Activated CD8-positive, alpha-beta memory T cell treated with anti-CD3 and anti-CD28 coated beads for 36 hours (primary cell): ENCODE measurements around the gene ARHGAP26. TPM values are rescaled to one million over a fixed set of nuclear protein-coding genes. Genes with fewer than 3 reads are reported as not detected.

Experiments used
- CTCF ChIA-PET: fragments of 350-600 bp; sonication (Branson Sonifier 250); formaldehyde crosslinking; loops from one replicate; lab custom pipeline; 2021; ENCODE audit warnings: antibody characterized with exemption; lab: Charles Lee
- POLR2A ChIA-PET: fragments of 350-600 bp; sonication (Branson Sonifier 250); formaldehyde crosslinking; loops from one replicate; lab custom pipeline; 2021; ENCODE audit warnings: antibody characterized with exemption; lab: Charles Lee
- total RNA-seq, 2 experiments: library from RNA; stranded (reverse); gene quantifications; one replicate each; pipeline ENCODE4 v1.2.3, GENCODE V29; 2021

Gene ARHGAP26
- total RNA-seq, 2 experiments from 2014 or later = 15.6 to 15.7 TPM

DNA sequence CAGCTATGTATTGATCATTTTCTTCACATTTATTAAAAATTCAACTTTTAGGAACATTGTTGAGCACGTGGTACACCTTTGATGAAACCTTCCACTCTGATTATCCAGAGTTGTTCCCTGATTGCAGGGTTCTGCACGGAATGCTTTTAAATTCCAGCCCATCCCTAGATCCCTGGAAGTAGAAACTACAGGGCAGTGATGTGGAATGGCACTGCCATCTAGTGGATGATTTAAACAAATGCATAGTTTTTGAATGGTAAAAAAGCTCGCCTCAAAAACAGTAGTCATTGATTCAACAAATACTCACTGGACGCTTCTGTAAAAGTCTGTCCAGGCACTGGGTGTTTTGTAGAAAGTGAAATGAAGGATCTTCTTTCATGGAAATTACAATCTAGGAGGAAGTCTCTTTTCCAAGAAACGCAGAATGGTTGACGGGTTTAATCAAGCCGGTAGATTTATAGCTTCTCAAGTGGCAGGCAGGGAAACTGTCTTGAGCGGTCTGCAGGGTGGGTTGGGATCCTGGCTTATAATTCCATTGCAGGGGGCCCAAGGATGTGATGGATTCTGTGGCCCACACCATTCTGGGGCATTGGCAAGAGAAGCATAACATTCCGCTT lies 118.4 kb downstream of the ARHGAP26 start:
- POLR2A ChIA-PET = no interaction called here
- CTCF ChIA-PET = interaction anchor here (0.6 to 2.5 kb wide), 15 partner anchors 8 to 191 kb away, joined by 3 to 33 read pairs (median 6); partner anchors contain the start of gene ARHGAP26

DNA sequence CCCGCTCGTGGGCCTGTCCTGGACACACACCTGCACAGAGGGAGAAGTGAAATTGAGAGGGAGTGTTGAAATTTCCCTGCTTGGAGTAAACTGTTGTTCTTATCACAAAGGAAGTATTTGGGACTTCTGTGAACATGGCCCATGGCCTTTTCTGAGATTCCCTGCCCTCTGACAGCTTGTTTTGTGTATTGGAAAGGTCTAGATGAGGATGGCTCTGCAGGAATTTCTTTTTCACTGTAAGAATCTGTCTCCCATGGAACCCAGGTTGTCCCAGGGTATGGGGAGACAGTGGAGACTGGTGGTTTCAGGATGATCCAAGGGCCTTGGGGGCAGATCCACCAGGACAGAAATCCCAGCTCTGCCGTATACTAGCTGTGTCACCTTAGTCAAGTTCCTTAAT lies 121.8 kb downstream of the ARHGAP26 start:
- CTCF ChIA-PET = interaction anchor here (1.1 to 1.7 kb wide), 3 partner anchors 175 to 935 kb away, joined by 3 to 6 read pairs (median 4); no protein-coding TSS in a partner anchor
- POLR2A ChIA-PET = no interaction called here

DNA sequence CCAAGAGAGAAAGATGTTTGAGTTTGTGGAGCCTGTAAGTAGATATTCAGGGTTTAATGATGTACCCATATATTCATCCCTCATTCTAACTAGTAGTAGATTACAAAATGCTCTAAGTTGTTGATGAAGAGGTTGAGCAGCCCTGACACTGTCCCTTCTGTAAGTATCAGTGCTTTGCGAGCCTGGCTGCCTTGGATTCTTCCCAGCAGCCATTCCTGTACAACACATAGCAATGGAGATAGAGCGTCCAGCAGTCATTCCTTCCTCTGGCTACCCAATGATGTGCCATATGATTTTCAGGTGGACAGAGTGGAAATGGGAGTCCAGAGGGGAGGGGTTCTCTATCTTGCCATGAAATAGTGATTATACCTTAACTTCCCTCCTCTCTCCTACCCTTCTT lies 124.1 kb downstream of the ARHGAP26 start:
- ChIA-PET POLR2A (no interaction called here), CTCF (no interaction called here)

DNA sequence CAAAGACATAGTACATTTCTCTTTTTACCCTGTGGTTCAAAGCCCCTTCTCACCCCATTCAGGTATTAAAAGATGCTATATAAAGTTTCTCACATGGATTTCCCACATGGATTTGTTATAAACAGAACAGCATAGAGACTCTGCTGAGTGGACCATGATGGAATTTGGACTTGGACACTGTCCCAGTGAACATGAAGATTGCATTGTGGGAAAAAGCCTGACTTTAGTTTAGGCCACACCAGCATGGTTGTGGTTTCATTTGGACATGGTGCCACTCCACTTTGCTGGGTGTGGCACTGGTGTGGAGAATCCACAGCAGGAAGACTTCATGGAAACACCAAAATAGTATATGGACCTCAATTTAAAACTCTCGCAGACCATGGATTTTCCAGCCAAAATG lies 124.6 kb downstream of the ARHGAP26 start:
- CTCF ChIA-PET = no interaction called here
- POLR2A ChIA-PET = no interaction called here

DNA sequence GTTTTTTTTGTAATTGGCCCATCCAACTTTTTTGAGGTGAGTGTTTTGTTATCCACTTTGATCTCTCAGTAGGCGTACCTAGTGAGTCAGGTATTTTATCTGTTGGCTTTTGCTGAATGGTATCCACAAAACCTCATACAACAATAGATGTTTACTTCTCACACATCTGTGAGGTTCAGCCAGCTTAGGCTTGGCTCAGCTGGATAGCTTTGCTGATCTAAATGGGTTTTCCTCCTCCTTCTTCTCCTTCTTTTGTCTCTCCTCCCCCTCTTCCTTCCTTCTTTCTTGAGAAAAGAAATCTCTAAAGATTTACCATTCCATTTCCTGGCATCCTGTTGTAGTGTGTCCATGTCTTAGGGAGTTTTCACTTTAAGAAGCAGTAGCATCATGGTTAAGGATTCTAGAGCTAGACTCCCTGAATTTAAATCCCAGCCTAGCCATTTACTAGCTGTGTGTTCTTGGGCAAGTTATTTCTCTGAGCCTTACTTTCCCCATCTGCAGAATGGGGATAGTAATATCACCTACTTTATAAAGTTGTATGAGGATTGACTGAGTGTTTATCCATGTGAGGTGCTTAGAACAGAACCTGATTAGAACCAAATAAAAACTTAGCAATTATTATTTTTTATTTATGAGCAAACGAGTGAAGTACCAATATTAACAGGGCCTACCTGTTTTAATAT lies 126.3 kb downstream of the ARHGAP26 start:
- ChIA-PET CTCF (no interaction called here), POLR2A (no interaction called here)

DNA sequence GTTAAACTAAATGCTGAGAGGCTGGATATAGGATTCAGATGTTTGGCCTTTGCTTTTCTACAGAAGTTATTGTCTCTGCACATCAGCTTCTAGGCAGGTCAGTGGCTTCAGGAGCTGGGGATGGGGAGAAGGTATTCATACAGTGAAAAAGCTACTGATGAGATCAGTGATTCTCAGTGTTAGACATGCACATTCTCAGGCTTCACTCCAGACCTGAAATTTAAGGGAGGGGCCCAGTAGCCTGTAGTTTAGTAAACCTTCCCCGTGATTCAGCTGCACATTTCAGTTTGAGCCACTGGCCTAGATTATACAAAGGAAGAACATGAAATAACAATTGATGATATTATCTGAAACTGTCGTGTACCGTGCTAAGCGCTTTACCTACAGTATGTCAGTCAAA lies 127.2 kb downstream of the ARHGAP26 start:
- ChIA-PET CTCF (interaction anchor here (1.1 to 2.1 kb wide), 2 partner anchors 9 to 184 kb away, joined by 3 to 9 read pairs; no protein-coding TSS in a partner anchor), POLR2A (no interaction called here)

DNA sequence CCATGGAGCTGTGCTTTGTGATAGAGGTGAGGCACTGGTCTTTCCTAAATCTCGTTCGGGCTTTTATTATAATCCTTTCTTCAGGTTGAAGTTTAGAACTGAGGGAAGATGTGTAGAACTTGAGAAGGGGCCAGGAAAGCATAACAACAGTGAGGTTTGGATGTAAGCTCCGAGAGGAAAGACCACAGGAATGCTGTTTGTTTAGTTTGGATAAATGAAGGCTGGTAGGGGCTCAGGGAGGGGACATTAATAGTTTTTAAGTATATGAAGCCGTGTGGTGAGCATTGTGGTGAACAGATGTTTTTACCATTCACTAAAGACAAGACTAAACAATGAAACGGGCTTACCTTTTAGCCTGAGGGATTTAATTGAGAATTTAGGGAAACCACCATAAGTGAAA lies 130.8 kb downstream of the ARHGAP26 start:
- CTCF ChIA-PET = no interaction called here
- POLR2A ChIA-PET = no interaction called here

DNA sequence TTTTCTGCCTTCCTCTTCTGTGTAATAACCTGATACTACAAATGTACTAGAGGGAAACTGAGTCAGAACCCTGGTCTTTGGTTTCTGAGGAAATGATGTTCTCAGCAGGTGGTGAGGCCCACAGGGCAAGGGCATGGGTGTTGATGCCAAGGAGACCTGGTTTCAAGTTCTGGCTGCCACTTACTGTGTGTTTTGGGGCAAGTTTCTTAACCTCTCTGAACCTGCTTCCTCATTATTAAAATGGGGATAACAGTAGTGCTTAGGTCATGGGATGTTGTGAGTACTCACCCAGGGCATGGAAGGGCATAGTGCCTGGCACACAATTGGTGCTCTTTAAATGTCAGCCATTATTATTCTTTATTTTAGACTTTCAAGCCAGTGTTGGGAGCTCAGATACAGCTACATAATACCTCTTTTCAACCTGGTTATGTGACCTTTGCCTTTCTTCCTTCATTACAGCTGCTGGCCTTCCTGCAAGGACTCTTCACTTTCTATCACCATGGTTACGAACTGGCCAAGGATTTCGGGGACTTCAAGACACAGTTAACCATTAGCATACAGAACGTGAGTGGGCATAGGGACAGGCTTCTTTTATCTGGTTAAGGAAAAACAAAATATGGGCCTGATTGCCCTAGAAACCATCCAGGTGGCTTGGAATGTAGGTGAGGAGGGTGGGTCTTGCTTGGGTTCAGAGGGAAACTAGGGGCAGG lies 131.5 kb downstream of the ARHGAP26 start:
- ChIA-PET CTCF (no interaction called here), POLR2A (no interaction called here)

DNA sequence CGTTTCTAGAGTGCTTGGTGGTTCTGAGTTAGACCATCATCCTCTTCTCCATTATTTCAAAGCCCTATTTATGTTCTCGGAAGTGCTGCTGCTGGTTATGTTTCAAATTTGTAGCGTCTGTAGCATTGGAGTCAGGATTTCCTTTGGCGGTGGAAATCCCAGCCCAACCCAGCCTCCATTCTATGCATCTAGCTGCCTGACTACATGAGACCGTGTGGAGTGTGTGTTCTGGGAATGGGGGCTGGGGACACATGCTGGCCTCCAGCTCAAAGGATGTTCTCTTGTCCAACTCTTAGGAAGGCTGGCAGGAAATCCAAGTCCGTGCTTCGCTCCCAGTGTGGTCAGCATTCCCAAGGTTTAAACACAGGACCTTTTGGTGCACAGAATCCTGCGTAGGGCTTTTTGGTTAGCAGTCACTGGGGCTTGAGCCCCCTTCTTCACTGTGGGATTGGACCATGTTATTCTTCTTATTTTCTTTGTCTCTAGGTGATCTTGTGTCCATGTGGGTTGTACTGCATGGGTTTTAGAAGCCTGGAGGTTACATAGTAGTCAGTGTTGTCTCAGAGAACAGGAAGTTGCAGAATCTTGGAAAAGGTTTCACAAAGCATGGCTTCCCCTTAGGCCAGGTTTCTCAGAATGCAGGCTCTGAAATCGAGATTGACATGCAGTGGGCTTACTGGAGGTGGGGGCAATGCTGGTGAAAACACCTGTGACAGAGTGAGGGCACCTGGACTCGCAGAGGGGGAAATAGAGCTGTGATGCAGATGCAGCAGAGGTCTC lies 132.2 kb downstream of the ARHGAP26 start:
- CTCF ChIA-PET = no interaction called here
- POLR2A ChIA-PET = no interaction called here

DNA sequence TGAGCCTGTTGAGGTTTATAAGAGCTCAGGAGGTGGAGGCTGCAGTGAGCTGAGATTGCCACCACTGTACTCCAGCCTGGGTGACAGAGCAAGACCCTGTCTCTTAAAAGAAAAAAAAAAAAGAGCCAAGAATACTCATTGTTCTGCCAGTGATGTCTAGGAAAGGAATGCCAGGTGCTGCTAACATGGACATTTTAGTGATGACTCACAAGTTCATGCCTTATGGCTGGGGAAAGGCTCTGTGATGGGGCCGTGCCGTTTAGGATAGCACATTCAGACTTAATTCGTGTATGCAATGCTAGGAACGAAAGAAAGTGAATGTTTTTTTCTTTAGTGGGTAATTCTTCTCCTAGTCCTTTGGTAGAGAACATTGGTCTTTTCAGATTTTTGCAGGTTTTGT lies 134.2 kb downstream of the ARHGAP26 start:
- ChIA-PET POLR2A (no interaction called here), CTCF (no interaction called here)

DNA sequence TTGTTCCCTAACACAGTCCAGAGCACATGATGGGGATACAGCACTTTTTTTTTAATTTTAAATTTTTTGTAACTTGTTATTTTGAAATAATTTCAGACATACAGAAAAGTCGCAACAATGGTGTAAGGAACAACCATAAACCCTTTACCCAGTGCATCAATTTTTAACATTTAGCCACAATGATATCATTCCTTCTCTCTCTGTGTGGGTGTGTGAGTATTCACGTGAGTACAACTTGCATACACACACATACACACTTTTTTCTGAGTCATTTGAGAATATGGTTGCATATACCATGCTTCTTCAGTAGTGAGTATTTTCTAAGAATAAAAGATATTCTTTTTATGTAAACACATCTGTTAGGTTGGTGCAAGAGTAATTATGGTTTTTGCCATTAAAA lies 135.2 kb downstream of the ARHGAP26 start:
- POLR2A ChIA-PET = no interaction called here
- CTCF ChIA-PET = no interaction called here

DNA sequence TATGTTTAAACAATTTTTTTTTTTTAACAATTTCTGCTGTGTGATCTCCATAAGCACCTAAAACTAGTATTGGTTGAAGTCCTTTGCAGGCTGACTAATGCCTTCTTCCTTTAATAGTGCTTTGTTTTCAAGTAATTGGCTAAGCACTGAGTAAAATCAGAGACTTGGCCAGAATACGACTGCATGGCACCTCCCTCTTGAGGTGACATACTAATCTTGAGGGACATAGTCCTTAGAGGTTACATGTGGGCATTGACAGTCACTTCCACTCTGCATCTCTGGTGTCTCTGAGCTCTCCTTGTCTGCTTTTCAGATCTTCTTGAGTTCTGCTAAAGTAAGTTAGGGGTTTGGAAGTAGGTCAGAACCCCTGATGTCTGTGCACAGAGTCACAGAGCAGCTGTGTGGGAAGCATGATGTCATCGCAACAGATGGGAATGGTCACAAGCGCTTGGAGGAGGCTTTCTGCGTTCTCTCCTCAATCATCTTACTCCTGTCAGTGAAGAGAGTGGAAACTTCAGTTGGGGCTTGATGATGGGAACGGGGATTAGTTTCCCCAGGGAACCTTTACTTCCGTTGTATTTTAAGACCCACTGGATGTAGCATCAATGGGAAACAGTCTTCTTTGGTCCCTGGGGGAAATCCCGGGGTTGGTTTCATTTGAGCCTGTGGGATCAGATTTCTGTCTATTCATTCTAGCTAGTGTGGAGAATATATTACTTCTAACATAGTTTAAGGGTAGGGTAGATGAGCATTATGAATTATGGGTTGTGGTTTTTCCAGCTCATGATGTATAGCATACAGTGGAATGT lies 136.9 kb downstream of the ARHGAP26 start:
- CTCF ChIA-PET = interaction anchor here (1.0 kb wide), 1 partner anchor 188 kb away, joined by 3 read pairs; no protein-coding TSS in a partner anchor
- POLR2A ChIA-PET = no interaction called here

DNA sequence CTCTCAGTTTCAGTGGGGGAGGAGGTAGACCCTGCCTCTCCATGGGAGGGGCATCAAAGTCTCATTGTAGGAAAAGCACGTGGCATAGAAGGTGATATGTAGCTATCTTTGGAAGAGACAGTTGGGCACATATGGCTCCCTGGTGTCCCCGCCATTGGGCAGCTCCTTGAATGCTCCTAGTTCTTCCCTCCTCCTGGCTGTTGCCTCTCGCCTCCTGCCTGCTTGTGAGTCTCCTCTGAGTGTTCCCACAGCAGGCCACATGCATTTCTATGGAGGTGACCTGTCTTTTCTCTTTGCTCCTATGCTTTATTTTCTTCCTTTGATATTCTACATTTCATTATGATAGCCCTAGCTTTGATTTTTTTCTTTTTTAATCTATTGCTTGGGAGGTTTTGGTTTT lies 138.5 kb downstream of the ARHGAP26 start:
- POLR2A ChIA-PET = no interaction called here

DNA sequence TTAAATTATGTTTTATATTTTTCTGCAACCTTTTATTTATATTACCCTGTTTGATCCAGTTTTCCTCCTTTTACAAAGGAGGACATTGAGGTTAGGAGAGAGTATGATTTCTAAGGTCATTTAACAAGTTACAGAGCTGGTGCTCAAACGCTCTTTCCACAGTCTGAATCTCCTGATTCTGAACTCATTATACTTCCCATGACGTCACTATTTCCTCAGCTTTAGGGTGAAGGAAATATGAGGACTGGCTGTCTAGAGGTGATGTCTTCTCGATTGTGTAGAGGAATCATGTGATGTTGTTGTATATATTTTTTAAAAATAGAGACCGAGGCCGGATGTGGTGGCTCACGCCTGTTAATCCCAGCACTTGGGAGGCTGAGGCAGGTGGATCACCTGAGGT lies 140.0 kb downstream of the ARHGAP26 start:
- ChIA-PET POLR2A (no interaction called here), CTCF (no interaction called here)

More for the DNA sequence above, 138.5 kb downstream of the ARHGAP26 start:
- CTCF ChIA-PET = interaction anchor here (0.6 kb wide), 1 partner anchor 345 kb away, joined by 3 read pairs; no protein-coding TSS in a partner anchor

DNA sequence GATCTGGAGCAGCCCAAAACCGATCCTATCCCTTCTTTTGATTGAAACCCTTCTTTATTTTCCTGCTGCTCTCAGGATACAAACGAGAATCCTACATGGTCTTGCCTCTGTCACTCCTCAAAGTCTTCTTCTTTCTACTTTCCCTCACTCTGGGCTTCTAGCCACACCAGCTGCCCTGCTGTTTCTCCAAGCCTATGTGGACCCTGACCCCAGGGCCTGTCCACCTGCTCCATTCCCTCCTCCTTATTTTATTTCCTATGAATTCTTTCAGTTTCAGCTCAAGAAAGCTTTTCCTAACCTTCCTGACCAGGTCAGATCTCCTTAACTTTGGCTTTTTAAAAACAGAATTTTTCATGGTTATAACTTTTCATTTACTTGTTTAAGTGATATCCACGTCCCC lies 141.0 kb downstream of the ARHGAP26 start:
- ChIA-PET CTCF (no interaction called here), POLR2A (no interaction called here)

DNA sequence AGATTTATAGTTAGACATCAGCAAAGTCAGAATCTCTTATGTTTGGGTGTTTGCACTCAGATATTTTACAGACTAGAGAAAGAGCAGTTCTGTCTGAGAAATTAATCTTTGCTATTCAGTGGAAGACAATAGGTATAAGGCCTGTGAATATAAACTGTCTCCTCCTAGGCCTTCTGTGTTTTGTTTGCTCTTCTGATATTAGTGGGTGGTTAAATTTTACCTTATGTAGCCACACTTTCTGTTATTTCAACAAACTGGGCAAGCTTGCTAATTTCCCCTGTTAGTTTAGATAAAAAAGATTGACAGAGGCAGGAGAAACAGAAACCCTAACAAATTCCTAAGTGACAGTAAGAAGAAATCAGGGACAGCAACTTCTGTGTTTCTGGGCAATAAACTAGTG lies 141.6 kb downstream of the ARHGAP26 start:
- POLR2A ChIA-PET = no interaction called here
- CTCF ChIA-PET = no interaction called here

DNA sequence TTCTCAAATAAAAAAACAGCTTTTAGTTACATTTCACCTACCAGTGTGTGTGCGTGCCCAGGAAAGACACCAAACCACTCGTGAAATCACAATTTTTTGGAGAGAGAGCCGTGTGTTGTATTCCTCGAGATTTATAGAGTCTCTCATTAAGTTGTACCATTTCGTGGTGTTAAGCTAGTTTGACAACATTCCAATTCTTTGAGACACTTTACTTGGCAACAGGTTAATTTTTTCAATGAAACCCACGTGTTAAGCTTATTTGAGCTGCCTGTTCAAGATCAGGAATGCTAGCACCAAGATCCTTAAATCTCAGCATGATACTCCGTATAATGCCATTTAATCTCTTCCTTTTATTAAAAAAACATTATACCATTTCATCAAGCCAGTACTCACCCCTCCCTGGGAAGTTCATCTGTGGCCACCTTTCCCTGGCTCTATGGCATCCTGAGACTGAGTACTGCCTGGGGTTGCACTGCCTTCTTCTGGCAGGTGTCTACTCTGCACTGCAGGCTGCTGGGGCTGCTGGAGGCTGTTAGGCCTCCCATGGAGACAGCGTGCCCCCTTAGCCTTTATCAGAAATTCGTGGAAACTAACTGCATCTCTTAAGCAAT lies 143.7 kb downstream of the ARHGAP26 start:
- ChIA-PET CTCF (interaction anchor here (0.8 kb wide), 1 partner anchor 33 kb away, joined by 3 read pairs; no protein-coding TSS in a partner anchor), POLR2A (no interaction called here)

DNA sequence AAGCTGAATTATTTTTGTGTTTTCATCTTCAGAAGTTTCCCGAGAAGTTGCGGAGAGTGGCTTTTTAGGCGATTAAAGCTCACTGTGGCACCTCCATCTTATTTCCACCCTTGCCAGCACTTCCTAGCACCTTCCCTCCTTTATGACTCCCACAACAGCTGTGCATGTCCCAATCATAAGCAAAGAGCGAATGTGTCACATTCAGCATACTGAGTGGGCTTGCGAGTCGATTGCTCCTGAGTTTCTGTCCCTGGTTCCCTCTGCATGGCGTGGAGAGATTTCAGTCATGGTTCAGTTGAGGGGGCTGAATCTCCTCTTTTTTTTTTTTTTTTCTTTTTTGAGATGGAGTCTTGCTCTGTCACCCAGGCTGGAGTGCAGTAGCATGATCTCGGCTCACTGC lies 144.9 kb downstream of the ARHGAP26 start:
- POLR2A ChIA-PET = no interaction called here
- CTCF ChIA-PET = interaction anchor here (0.8 kb wide), 1 partner anchor 34 kb away, joined by 3 read pairs; no protein-coding TSS in a partner anchor
